Measurements from ENCODE around the gene TCHP. TPM values are rescaled to one million over a fixed set of nuclear protein-coding genes. Genes with fewer than 3 reads are reported as not detected.

TCHP gene
- total RNA-seq, 2 donors from 2014 or later = 22.5 to 25.1 TPM

DNA sequence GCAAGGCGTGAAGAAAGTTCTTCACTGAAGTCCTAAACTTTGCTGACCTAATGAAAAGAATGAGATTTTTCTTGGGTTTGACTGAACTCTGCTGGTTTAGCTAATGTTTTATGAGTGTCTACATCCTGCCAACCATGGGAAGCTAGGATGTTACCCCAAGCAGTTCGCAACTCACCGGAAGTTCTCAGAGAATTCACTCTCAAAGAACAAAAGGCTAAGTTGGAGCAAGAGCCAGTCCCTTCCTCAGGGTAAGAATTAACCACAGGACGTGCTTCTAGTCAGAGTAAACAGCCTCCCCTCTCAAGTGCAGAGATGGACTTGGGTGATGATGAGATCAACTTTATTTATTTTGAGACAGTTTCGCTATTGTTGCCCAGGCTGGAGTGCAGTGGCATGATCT is 37.3 kb downstream of the TCHP start:
- no peak overlapping the region for H3K27ac Mint-ChIP-seq
- peaks cover 0 to 19% of the 10 kb centered on the region in 2 donors for H3K36me3 Mint-ChIP-seq (ENCODE audit: insufficient read depth in 2 of 2)
- DNase-seq (no peak), ATAC-seq (replicated peaks in 1 of 2) (no peak)
- no peaks in the 10 kb centered on the region for H3K9me3 Mint-ChIP-seq
- no peaks in the 10 kb centered on the region for H3K27me3 Mint-ChIP-seq (ENCODE audit: low read depth)
- H3K4me3 Mint-ChIP-seq = no peak overlapping the region
- no peaks in the 10 kb centered on the region for H3K4me1 Mint-ChIP-seq (ENCODE audit: low read depth)

DNA sequence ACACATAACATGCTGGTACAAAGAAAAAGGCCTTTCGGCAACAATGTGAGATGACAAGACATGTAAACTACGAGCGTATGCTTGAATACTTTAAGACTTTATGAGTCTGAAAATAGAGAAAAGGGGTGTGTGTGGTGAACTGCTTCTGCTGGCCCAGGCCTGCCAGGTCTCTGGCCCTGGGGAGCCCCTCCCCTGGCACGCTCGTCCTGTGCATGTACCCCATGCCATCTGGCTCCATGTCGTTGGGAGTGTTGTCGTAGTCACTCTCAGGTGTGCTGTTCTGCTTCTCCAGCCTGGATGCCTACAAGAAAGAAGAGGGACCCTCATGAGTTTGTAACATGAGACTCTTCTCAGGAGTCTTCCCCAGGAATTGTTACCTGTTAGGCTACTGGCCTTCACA is 38.9 kb downstream of the TCHP start:
- ATAC-seq (replicated peaks in 1 of 2) (no peak), DNase-seq (no peak)
- Mint-ChIP-seq H3K4me3 (no peak overlapping the region), H3K27me3 (ENCODE audit: low read depth) (no peaks in the 10 kb centered on the region), H3K4me1 (ENCODE audit: low read depth) (no peaks in the 10 kb centered on the region), H3K36me3 (ENCODE audit: insufficient read depth in 2 of 2) (peaks cover 0 to 14% of the 10 kb centered on the region in 2 donors), H3K27ac (no peak overlapping the region), H3K9me3 (no peaks in the 10 kb centered on the region)

DNA sequence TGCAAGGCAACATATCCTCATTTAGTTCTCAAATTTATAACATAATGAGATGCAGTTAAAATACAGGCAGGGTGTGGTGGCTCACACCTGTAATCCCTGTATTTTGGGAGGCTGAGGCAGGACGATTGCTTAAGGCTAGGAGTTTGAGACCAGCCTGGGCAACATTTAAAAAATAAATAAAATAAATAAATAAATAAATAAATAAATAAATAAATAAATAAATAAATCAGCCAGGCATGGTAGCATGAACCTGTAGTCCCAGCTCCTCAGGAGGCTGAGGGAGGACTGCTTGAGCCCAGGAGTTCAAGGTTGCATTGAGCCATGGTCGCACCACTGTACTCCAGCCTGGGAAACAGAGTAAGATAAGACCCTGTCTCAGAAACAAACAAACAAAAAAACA is 39.4 kb downstream of the TCHP start:
- Mint-ChIP-seq H3K27me3 (ENCODE audit: low read depth) (no peaks in the 10 kb centered on the region), H3K9me3 (no peaks in the 10 kb centered on the region), H3K36me3 (ENCODE audit: insufficient read depth in 2 of 2) (peaks cover 0 to 12% of the 10 kb centered on the region in 2 donors), H3K4me1 (ENCODE audit: low read depth) (no peaks in the 10 kb centered on the region), H3K4me3 (no peak overlapping the region), H3K27ac (no peak overlapping the region)
- ATAC-seq (replicated peaks in 1 of 2) (no peak), DNase-seq (no peak)

DNA sequence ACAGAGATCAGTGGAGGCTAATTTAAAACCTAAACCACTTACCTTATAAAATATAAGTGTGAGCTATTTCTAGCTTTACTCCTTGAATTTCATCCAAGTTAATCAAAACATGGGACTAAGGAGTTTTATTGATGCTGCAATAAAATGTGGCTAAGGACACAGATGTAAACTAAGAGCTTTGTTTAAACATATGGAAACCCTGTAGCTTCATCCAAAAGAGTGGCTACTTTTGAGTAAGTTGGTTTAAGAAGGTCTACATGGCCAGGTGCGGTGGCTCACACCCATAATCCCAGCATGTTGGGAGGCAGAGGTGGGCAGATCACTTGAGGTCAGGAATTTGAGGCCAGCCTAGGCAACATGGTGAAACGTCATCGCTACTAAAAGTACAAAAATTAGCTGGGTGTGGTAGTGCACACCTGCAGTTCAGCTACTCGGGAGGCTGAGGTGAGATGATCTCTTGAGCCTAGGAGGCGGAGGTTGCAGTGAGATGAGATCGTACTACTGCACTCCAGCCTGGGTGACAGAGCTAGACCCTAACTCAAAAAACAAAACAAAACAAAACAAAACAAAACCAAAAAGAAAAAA is 40.4 kb downstream of the TCHP start:
- H3K27me3 Mint-ChIP-seq (ENCODE audit: low read depth) = no peaks in the 10 kb centered on the region
- H3K9me3 Mint-ChIP-seq = no peaks in the 10 kb centered on the region
- H3K36me3 Mint-ChIP-seq (ENCODE audit: insufficient read depth in 2 of 2) = peaks cover 0 to 15% of the 10 kb centered on the region in 2 donors
- peak overlapping the region; percentile 28 for H3K27ac Mint-ChIP-seq
- peaks cover 6% of the 10 kb centered on the region for H3K4me1 Mint-ChIP-seq (ENCODE audit: low read depth)
- no peak overlapping the region for H3K4me3 Mint-ChIP-seq
- ATAC-seq (replicated peaks in 1 of 2) = no peak
- no peak for DNase-seq

DNA sequence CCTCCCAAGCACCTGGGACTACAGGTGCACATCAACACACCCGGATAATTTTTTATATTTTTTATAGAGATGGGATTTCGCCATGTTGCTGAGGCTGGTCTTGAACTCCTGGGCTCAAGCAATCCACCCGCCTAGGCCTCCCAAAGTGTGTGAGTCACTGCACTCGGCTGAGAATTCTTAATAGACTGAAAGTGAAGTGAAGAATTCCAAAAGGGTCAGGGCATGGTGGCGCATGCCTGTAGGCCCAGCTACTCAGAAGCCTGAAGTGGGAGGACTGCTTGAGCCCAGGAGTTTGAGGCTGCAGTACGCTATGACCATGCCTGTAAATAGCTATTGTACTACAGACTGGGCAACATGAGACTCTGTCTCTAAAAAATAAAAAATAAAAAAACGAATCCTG is 43.7 kb downstream of the TCHP start:
- H3K27me3 Mint-ChIP-seq (ENCODE audit: low read depth) = no peaks in the 10 kb centered on the region
- H3K4me3 Mint-ChIP-seq = no peak overlapping the region
- DNase-seq = no peak
- no peaks in the 10 kb centered on the region for H3K9me3 Mint-ChIP-seq
- peaks cover 4 to 18% of the 10 kb centered on the region in 2 donors for H3K36me3 Mint-ChIP-seq (ENCODE audit: insufficient read depth in 2 of 2)
- no peak for ATAC-seq (replicated peaks in 1 of 2)
- H3K4me1 Mint-ChIP-seq (ENCODE audit: low read depth) = peaks cover 29% of the 10 kb centered on the region
- H3K27ac Mint-ChIP-seq = no peak overlapping the region

DNA sequence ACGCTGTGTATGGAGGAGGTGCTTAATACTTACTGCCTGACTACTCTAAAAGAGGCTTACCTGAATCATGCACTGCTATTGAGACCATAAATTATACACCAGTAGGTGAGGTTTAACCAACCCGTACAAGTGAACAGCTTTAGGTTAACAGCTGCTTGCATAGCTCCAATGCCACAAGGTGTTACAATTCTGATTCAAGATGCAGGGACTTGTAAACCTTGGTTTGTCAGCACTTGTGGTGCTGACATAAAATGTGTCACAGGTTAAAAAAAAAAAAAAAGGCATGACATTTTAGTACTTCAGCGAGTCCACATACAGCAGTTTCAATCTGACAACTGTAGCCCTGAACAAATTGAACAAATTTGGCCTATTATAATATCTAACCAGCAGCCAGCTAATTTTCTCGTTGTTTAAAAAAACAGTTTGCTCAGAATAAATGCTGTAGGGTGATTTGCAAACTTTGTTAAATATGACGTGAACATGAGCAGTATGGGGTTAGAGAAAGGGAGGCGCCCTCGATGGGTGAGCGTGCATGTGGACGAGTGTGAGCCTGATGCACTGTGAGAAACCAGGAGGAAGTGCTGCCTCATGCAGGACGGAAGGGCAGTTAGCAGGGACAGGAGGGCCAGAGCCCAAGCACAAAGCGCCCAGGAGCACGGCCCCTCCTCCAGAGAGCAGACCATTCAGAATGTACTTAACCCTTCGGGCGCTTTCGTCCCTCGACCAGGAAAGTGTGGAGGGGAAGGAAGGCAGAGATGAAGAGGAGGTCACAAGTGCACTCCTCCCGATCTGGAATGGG is 44.7 kb downstream of the TCHP start:
- Mint-ChIP-seq H3K36me3 (ENCODE audit: insufficient read depth in 2 of 2) (peaks cover 4 to 23% of the 10 kb centered on the region in 2 donors), H3K27ac (peak overlapping the region; percentile 73), H3K9me3 (no peaks in the 10 kb centered on the region), H3K27me3 (ENCODE audit: low read depth) (no peaks in the 10 kb centered on the region), H3K4me3 (no peak overlapping the region), H3K4me1 (ENCODE audit: low read depth) (peaks cover 32% of the 10 kb centered on the region)
- ATAC-seq (replicated peaks in 1 of 2) (peak in 1 of 2 donors; percentile 81), DNase-seq (no peak)

DNA sequence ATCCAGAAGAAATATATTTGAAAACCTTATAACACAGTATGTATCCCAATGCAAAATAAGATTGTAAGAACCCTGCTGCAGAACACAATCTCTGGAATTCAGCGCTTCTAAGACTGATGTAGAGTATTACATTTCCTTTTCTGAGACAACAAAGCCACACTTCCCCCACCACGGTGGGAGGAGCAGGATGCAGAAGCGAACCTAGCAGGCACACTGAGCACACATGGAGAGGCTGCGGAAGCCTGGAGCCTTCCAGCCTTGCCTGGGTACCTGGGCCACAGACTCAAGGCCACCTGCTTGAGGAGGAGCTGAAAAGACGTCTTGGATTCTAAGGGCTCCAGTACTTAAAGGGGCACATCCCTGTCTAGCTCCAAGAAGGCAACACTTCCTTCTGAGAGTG is 46.4 kb downstream of the TCHP start:
- Mint-ChIP-seq H3K9me3 (no peaks in the 10 kb centered on the region), H3K27ac (peak overlapping the region; percentile 81), H3K36me3 (ENCODE audit: insufficient read depth in 2 of 2) (peaks cover 4 to 32% of the 10 kb centered on the region in 2 donors), H3K4me1 (ENCODE audit: low read depth) (peaks cover 37% of the 10 kb centered on the region), H3K27me3 (ENCODE audit: low read depth) (no peaks in the 10 kb centered on the region), H3K4me3 (no peak overlapping the region)
- no peak for ATAC-seq (replicated peaks in 1 of 2)
- no peak for DNase-seq

DNA sequence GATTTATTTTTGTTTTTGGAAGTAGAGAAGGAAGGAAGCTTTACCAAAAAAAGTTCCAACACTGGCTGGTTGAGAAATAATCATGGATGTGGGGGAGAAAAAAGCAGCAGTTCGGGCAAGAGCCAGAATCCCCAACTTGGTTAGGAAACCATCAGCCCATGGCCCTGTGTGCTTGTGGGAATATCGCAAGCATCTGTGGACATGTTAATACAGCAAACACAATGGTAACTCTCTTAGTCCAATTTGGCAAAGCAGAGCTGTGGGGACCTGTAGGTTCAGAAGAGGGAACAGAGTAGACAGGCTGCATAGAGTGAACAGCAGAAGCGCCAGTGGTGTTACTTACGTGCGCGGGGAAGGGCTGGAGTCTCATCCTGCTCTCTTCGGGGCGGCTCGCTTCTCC is 46.8 kb downstream of the TCHP start:
- Mint-ChIP-seq H3K27me3 (ENCODE audit: low read depth) (no peaks in the 10 kb centered on the region), H3K4me3 (no peak overlapping the region), H3K36me3 (ENCODE audit: insufficient read depth in 2 of 2) (peaks cover 6 to 32% of the 10 kb centered on the region in 2 donors), H3K27ac (peak overlapping the region; percentile 81), H3K9me3 (no peaks in the 10 kb centered on the region), H3K4me1 (ENCODE audit: low read depth) (peaks cover 37% of the 10 kb centered on the region)
- DNase-seq (no peak), ATAC-seq (replicated peaks in 1 of 2) (no peak)

DNA sequence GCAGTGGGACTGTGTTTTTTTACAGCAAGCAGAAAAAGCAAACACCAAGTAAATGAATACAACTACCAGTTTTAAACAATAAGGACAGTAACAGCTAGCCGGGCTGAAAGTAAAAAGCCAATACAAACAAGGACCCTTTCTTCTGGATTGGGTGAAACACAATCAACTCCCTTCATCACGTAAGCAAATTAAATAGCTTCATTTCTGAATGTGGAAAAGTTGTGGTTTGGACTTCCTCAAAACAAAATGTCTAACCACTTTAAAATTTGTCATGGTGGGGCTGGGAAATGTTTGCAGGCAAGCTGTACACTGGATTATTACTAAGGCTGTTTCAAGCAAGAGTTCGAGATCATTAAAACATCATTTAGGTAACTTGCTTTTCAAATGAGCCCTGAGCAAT is 47.4 kb downstream of the TCHP start:
- Mint-ChIP-seq H3K36me3 (ENCODE audit: insufficient read depth in 2 of 2) (peaks cover 9 to 37% of the 10 kb centered on the region in 2 donors), H3K4me1 (ENCODE audit: low read depth) (peaks cover 42% of the 10 kb centered on the region)
- peak in 1 of 2 donors; percentile 15 for ATAC-seq (replicated peaks in 1 of 2)

DNA sequence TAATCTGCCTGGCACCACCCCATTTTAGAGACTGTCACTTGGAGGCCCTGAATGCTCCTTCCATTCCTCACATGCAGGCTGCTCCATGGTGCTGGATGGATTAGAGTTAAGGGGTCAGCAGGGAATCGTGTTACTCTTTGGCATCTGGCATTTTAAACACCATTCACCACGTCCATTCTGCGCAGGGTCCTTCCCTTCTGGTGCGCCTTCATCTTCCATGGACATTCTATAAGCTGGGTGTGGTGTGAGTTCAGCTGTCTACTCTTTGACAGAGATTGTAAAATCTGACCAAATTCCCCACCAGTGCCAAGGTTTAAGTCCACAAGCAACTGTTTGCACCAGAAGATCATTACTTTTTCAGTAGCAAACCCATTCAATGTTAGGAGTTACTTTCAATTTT is 48.3 kb downstream of the TCHP start:
- Mint-ChIP-seq H3K36me3 (ENCODE audit: insufficient read depth in 2 of 2) (peaks cover 11 to 39% of the 10 kb centered on the region in 2 donors), H3K9me3 (no peaks in the 10 kb centered on the region), H3K4me1 (ENCODE audit: low read depth) (peaks cover 44% of the 10 kb centered on the region), H3K4me3 (no peak overlapping the region), H3K27me3 (ENCODE audit: low read depth) (no peaks in the 10 kb centered on the region), H3K27ac (no peak overlapping the region)
- ATAC-seq (replicated peaks in 1 of 2) (no peak), DNase-seq (no peak)

More for the DNA sequence above, 47.4 kb downstream of the TCHP start:
- no peaks in the 10 kb centered on the region for H3K27me3 Mint-ChIP-seq (ENCODE audit: low read depth)
- H3K4me3 Mint-ChIP-seq = no peak overlapping the region
- no peak for DNase-seq
- no peaks in the 10 kb centered on the region for H3K9me3 Mint-ChIP-seq
- peak overlapping the region; percentile 52 for H3K27ac Mint-ChIP-seq

DNA sequence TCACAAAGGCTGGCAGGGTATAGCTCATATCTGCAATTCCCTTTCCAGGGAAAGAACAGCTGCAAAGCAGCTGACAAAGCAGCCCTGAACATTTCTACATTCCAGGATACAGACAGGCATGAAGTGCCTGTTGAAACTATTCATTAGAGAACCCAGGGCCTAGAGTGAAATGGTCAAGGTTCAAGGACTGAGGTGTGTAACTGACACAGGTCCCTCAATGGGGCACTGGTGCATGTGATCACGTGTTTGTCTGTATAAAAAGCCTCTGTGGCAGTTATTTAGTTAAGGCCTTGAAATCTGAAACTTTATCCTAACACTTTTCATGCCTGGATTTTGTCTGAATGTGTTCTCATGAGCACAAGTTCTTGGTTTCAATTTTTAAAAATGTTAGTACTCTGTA is 49.0 kb downstream of the TCHP start:
- Mint-ChIP-seq H3K27me3 (ENCODE audit: low read depth) (no peaks in the 10 kb centered on the region), H3K4me3 (no peak overlapping the region), H3K9me3 (no peaks in the 10 kb centered on the region), H3K4me1 (ENCODE audit: low read depth) (peaks cover 44% of the 10 kb centered on the region), H3K36me3 (ENCODE audit: insufficient read depth in 2 of 2) (peaks cover 11 to 40% of the 10 kb centered on the region in 2 donors), H3K27ac (peak overlapping the region; percentile 47)
- ATAC-seq (replicated peaks in 1 of 2) (no peak), DNase-seq (no peak)

DNA sequence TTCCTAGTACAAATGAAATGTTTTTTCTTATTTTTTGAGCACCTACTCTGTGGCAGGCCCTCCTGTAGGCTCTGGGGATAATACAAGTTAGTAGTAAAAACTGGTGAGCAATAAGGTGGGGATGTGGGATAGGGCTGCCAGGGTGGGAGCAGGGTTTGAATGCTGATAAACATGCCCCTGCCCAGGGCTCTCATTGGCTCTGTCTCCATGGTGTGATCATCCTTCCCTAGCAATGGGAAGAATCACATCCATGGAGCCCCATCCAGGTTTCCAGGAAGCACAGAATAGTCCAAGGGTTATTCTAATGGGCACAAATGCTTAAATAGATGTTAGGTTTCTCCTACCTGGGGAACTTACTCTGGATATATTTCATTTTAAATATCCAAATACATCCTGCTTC is 50.6 kb downstream of the TCHP start:
- Mint-ChIP-seq H3K9me3 (no peaks in the 10 kb centered on the region), H3K27ac (peak overlapping the region; percentile 45), H3K27me3 (ENCODE audit: low read depth) (no peaks in the 10 kb centered on the region), H3K36me3 (ENCODE audit: insufficient read depth in 2 of 2) (peaks cover 11 to 37% of the 10 kb centered on the region in 2 donors), H3K4me3 (no peak overlapping the region), H3K4me1 (ENCODE audit: low read depth) (peaks cover 37% of the 10 kb centered on the region)
- ATAC-seq (replicated peaks in 1 of 2) = no peak
- no peak for DNase-seq

DNA sequence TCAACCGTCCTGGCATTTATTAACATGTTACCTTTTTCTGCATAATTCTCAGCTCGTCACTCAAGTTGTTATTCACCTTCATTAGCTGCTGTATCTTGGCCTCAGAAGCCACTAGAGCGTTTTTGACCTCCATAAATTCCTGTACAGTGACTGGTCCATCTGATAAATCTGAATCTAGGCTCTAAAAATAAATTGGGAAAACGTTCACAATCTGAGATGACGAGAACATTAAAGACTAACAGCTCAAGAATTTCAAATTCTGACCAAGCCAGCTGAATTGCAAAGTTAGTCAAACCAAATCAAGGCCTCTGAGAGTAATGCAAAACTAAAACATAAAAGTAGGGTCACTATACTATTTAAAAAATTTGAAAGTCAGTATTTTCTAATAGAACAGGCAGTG is 51.1 kb downstream of the TCHP start:
- peak overlapping the region; percentile 1 for H3K27ac Mint-ChIP-seq
- H3K9me3 Mint-ChIP-seq = no peaks in the 10 kb centered on the region
- H3K4me3 Mint-ChIP-seq = no peak overlapping the region
- DNase-seq (no peak), ATAC-seq (replicated peaks in 1 of 2) (no peak)
- no peaks in the 10 kb centered on the region for H3K27me3 Mint-ChIP-seq (ENCODE audit: low read depth)
- peaks cover 11 to 37% of the 10 kb centered on the region in 2 donors for H3K36me3 Mint-ChIP-seq (ENCODE audit: insufficient read depth in 2 of 2)
- peaks cover 37% of the 10 kb centered on the region for H3K4me1 Mint-ChIP-seq (ENCODE audit: low read depth)
